NCI-H82 (cell line): ENCODE measurements around the gene ATP8B2.

Experiments
- DNase-seq: peaks from one replicate; lab custom pipeline; 2025; lab: John Stamatoyannopoulos, UW

The ATP8B2 gene

DNA sequence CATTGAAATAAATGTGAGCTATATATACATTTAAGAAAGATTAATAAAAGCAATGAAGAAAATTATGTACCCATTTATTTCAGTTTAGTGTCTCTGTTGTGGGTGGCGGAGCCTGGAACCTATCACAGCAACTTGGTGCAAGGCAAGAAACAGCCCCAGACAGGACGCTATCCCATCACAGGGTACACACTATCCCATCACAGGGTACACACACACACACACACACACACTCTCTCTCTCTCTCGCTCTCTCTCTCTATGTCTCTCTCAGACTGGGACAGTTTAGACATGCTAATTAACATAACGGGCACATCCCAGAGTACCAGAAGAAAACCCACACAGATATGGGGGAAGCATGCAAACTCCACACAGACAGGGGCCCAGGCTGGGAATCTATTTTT is 73.4 kb downstream of the ATP8B2 start:
- no peak for DNase-seq

DNA sequence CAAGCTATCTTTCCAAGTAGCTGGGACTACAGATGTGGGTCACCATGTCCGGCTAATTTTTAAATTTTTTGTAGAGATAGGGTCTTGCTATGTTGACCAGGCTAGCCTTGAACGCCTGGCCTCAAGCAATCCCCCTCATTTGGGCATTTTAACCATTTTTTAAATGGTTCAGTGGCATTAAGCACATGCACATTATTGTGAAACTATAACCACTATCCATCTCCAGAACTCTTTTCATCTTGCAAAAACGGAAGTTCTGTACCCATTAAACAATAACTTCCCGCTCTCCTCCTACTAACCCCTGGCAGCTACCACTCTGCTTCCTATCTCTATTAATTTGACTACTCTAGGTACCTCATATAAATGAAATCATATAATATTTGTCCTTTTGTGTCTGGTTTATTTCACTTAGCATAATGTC is 75.1 kb downstream of the ATP8B2 start:
- no peak for DNase-seq
